Common myeloid progenitor, CD34-positive (primary cell): ENCODE measurements around the gene FCN3.

Source experiments
- CTCF ChIA-PET: fragments of 350-600 bp; sonication (Branson Sonifier 250); formaldehyde crosslinking; loops from one replicate; lab custom pipeline; 2021; ENCODE audit warnings: antibody characterized with exemption; lab: Charles Lee
- POLR2A ChIA-PET: fragments of 350-600 bp; sonication (Branson Sonifier 250); formaldehyde crosslinking; loops from one replicate; lab custom pipeline; 2021; ENCODE audit warnings: antibody characterized with exemption; lab: Charles Lee
- DNase-seq, 3 donors: peaks; one replicate each; pipeline versions ENCODE4 v3.0.0 to v3.0.0-alpha.2; 2013
- H3K27ac ChIP-seq, 2 experiments: 1 replicate in 1 of 2; 2 replicates in 1 of 2; pipeline ENCODE4 v1.7.0; 2013; ENCODE audit warnings: inconsistent platforms in 2 of 2, low read length in 2 of 2, mild to moderate bottlenecking in 2 of 2, low read depth in 1 of 2, moderate library complexity in 1 of 2; ENCODE audit not compliant: severe bottlenecking in 2 of 2, insufficient read depth in 1 of 2, poor library complexity in 1 of 2
- H3K27me3 ChIP-seq, 5 experiments: replicated peaks in 2 of 5; 1 replicate in 3 of 5; 2 replicates in 2 of 5; pipeline versions ENCODE4 v1.6.1 to v1.7.0; 2013; ENCODE audit warnings: low read length in 4 of 5, mild to moderate bottlenecking in 2 of 5, moderate library complexity in 2 of 5, inconsistent platforms in 1 of 5; ENCODE audit not compliant: insufficient read depth in 5 of 5, control insufficient read depth in 4 of 5
- H3K36me3 ChIP-seq, 4 experiments: 1 replicate in 2 of 4; 2 replicates in 2 of 4; pipeline versions ENCODE4 v1.6.1 to v1.7.0; 2013; ENCODE audit warnings: low read length in 3 of 4, control low read depth in 1 of 4, mild to moderate bottlenecking in 1 of 4; ENCODE audit not compliant: control insufficient read depth in 4 of 4, insufficient read depth in 4 of 4
- H3K4me1 ChIP-seq, 4 experiments: 1 replicate in 3 of 4; 2 replicates in 1 of 4; pipeline versions ENCODE4 v1.6.1 to v1.7.1; 2013; ENCODE audit warnings: low read length in 3 of 4, mild to moderate bottlenecking in 3 of 4, control low read depth in 1 of 4, inconsistent platforms in 1 of 4, moderate library complexity in 1 of 4; ENCODE audit not compliant: control insufficient read depth in 4 of 4, insufficient read depth in 4 of 4; ENCODE audit errors: control extremely low read depth in 1 of 4
- H3K4me3 ChIP-seq, 7 experiments: 1 replicate in 4 of 7; 2 replicates in 3 of 7; pipeline versions ENCODE4 v1.5.1 to v1.7.0; 2013; ENCODE audit warnings: mild to moderate bottlenecking in 7 of 7, low read length in 6 of 7, moderate library complexity in 6 of 7, inconsistent platforms in 2 of 7, low read depth in 2 of 7, control low read depth in 1 of 7; ENCODE audit not compliant: insufficient read depth in 4 of 7, control insufficient read depth in 1 of 7; ENCODE audit errors: extremely low read depth in 1 of 7
- H3K9me3 ChIP-seq, 5 experiments: 1 replicate in 4 of 5; 2 replicates in 1 of 5; pipeline versions ENCODE4 v1.6.1 to v1.7.1; 2013; ENCODE audit warnings: low read length in 4 of 5, mild to moderate bottlenecking in 2 of 5, inconsistent platforms in 1 of 5, low read depth in 1 of 5, moderate library complexity in 1 of 5; ENCODE audit not compliant: control insufficient read depth in 4 of 5, insufficient read depth in 2 of 5; ENCODE audit errors: control extremely low read depth in 1 of 5
- WGBS: methylation state at CpG from one replicate; pipeline ENCODE4 v1.1.5; 2013; ENCODE audit not compliant: insufficient coverage; 5-methylcytosine and 5-hydroxymethylcytosine counted together

Gene FCN3

DNA sequence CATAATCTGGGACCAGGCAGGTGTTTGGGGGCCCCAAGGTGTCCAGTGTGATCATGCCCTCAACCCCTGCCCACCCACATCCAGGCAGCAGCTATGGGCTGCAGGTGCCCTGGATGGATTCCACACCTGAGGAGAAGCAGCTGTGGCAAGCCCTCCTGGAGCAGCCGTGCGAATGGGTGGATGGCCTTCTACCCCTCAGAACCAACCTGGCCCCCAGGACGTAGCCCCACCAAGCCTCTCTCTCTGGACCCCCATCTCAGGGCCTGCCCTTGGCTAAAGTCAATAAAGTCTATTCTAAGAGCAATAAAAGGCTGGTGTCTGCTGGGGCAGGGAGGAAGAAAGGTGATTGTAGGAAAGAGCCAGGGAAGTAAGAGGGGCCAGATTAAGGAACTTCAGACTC, 21.0 kb downstream of the FCN3 start:
- no CpG with 5 or more reads among the region's 3 CpGs for WGBS
- ChIA-PET POLR2A (no interaction called here), CTCF (interaction anchor here (0.8 to 10.3 kb wide), 7 partner anchors 9 to 57 kb away, joined by 3 to 102 read pairs (median 4); partner anchors contain the start of gene SYTL1)
- Histone ChIP-seq H3K27ac (no peak overlapping the region), H3K4me3 (no peak overlapping the region), H3K36me3 (peaks cover 0 to 50% (median 16%) of the 10 kb centered on the region in 4 experiments), H3K4me1 (peaks cover 0 to 26% (median 16%) of the 10 kb centered on the region in 4 experiments), H3K9me3 (no peaks in the 10 kb centered on the region), H3K27me3 (no peaks in the 10 kb centered on the region)
- DNase-seq = no peak

DNA sequence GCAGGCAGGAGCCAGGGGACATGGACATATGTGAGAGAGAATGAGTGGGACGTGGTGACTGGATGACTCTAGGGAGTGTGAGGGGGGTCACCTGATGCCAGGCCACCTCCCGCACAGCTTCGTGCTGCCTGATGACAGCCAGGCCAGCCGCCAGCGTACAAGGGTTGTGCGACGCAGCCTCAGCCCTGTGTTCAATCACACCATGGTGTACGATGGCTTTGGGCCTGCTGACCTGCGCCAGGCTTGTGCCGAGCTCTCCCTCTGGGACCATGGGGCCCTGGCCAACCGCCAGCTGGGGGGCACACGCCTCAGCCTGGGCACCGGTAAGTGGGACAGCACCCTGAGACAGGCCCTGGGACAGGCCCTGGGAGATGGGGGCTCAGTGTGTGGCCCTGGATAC, 21.5 kb downstream of the FCN3 start:
- no peaks in the 10 kb centered on the region for H3K9me3 ChIP-seq
- POLR2A ChIA-PET = no interaction called here
- no peak for DNase-seq
- CTCF ChIA-PET = interaction anchor here (0.8 to 10.3 kb wide), 5 partner anchors 9 to 41 kb away, joined by 3 to 102 read pairs (median 4); partner anchors contain the start of genes FCN3 and SYTL1
- no peak overlapping the region for H3K4me3 ChIP-seq
- H3K4me1 ChIP-seq = peaks cover 0 to 27% (median 16%) of the 10 kb centered on the region in 4 experiments
- 96% methylated on average over 13 of the region's 13 CpGs for WGBS
- peaks cover 0 to 50% (median 16%) of the 10 kb centered on the region in 4 experiments for H3K36me3 ChIP-seq
- H3K27ac ChIP-seq = no peak overlapping the region
- H3K27me3 ChIP-seq = no peaks in the 10 kb centered on the region

DNA sequence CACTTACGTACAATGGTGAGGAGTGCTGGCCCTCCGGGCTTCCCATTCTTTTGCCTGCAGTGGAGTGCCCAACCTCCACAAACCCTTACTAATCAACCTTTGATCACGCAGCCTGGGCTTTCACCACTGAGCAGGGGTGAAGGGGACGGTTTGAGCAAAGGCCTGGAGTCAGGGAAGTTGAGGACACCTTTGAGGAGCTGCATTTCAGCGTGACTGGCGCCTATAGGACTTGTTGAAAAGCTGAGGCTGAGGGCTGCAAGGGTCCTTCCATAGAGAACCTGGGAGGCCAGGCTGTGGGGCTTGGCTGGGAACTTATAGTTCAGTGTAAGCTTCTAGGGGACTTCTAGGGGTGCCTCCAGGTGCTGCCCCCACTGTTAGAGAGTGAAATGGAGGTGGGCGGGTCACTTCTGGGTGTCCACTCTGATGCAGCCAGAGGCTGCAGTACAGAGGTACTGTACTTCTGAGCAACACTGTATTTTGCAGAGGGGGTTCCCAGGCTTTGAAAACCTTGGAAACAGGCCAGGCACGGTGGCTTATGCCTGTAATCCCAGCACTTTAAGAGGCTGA, 23.0 kb downstream of the FCN3 start:
- Histone ChIP-seq H3K9me3 (no peaks in the 10 kb centered on the region), H3K4me3 (no peak overlapping the region), H3K27me3 (no peaks in the 10 kb centered on the region), H3K27ac (no peak overlapping the region), H3K36me3 (peaks cover 0 to 57% (median 21%) of the 10 kb centered on the region in 4 experiments), H3K4me1 (peaks cover 0 to 13% (median 5%) of the 10 kb centered on the region in 4 experiments)
- WGBS = 88% methylated on average over 3 of the region's 8 CpGs
- DNase-seq = no peak
- CTCF ChIA-PET = interaction anchor here (0.8 to 10.3 kb wide), 4 partner anchors 7 to 36 kb away, joined by 3 to 102 read pairs (median 6); partner anchors contain the start of gene SYTL1
- POLR2A ChIA-PET = no interaction called here

DNA sequence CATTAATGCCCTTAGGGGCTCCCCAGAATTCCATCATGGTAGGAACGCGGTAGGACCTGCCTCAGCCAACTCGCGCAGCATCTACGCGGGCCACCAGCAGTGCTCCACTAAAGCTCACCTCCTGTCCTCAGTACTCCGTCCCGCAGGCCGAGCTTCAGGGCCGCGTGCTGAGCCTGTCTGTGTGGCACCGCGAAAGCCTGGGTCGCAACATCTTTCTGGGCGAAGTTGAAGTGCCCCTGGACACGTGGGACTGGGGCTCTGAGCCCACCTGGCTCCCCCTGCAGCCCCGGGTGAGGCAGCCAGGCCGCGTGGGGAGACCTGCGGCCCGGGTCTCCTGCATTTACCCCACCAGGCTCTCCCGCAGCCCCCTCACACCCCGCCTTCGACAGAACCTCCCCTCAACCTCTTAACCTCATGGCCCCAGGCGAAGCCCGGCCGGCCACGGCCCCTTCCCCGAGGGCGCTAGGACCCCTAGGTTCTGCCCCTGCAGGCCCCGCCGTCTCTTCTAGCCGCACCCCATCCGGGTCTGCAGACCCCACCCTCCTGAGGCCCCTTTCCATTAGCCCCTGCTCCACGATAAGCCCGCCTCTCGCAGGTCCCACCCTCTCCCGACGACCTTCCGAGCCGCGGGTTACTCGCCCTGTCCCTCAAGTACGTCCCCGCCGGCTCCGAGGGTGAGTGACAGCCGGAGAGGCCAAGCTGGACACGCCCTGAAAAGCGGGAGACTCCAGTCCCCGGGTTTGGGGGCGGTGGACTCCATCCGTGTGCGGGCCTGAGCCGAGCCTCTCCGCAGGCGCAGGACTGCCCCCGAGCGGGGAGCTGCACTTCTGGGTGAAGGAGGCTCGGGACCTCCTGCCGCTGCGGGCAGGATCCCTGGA, 23.7 kb downstream of the FCN3 start:
- POLR2A ChIA-PET = no interaction called here
- DNase-seq = no peak
- H3K27me3 ChIP-seq = no peaks in the 10 kb centered on the region
- CTCF ChIA-PET = interaction anchor here (0.8 to 10.3 kb wide), 3 partner anchors 7 to 37 kb away, joined by 5 to 102 read pairs (median 7); partner anchors contain the start of gene SYTL1
- H3K4me3 ChIP-seq = no peak overlapping the region
- WGBS = 94% methylated on average over 44 of the region's 62 CpGs
- H3K9me3 ChIP-seq = no peaks in the 10 kb centered on the region
- peaks cover 0 to 57% (median 24%) of the 10 kb centered on the region in 4 experiments for H3K36me3 ChIP-seq
- H3K4me1 ChIP-seq = peaks cover 0 to 11% (median 3%) of the 10 kb centered on the region in 4 experiments
- H3K27ac ChIP-seq = no peak overlapping the region

DNA sequence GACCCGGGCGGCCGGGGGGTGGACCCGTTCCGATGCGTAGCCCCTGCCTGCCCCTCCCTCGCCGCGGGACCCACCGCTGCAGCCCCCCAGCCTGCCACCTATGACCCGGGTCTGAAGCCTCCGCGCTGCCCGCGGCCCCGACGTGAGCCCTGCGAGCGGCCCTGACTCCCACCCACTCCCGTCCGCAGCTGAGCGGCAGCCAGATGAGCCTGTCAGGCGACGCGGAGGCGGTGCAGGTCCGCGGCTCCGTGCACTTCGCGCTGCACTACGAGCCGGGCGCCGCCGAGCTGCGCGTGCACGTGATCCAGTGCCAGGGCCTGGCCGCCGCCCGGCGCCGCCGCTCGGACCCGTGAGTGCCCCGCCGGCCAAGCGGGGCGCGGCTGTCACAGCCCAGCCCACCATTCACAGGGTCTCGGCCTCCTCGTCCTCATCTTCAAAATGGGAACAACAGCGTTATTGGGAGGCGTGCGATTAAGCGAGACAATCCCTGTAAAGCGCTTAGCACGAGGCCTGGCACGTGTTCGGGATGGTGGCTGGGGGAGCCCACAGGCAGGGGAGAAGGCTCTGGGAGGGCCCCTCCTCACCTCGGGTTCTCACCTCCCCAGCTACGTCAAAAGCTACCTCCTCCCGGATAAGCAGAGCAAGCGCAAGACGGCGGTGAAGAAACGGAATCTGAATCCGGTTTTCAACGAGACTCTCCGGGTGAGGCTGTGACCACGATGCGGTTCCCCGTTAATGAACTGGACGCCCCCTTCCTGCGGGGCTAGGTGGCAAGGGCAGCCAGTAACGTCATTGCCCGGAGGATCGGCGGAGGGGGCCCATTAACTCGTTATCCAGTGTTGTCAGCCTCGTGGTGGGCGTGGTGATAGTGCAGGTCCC, 24.6 kb downstream of the FCN3 start:
- WGBS = 80% methylated on average over 82 of the region's 84 CpGs
- H3K9me3 ChIP-seq = no peaks in the 10 kb centered on the region
- H3K4me1 ChIP-seq = peaks cover 0 to 14% (median 4%) of the 10 kb centered on the region in 4 experiments
- DNase-seq = peak in 2 of 3 donors; percentile 56 to 65
- POLR2A ChIA-PET = interaction anchor here (0.6 kb wide), 1 partner anchor 40 kb away, joined by 3 read pairs; no protein-coding TSS in a partner anchor
- peak overlapping the region in 3 of 7 experiments; percentile 58 to 64 (median 62) for H3K4me3 ChIP-seq
- H3K27ac ChIP-seq = no peak overlapping the region
- peaks cover 0 to 58% (median 25%) of the 10 kb centered on the region in 4 experiments for H3K36me3 ChIP-seq
- CTCF ChIA-PET = interaction anchor here (0.8 to 2.2 kb wide), 6 partner anchors 8 to 238 kb away, joined by 3 to 8 read pairs (median 4); no protein-coding TSS in a partner anchor
- H3K27me3 ChIP-seq = no peaks in the 10 kb centered on the region
